DOHH2 (cell line): Measurements from ENCODE around the gene GALNT13.

Source experiments
- EZH2phosphoT487 ChIP-seq: fragments of 200-600 bp; sonication (generic); IDR thresholded peaks from 2 replicates; pipeline ENCODE4 v1.6.1; 2017; ENCODE audit warnings: borderline replicate concordance, mild to moderate bottlenecking, antibody characterized with exemption, low read length, moderate library complexity, mixed read lengths
- TF ChIP-seq, protein P1 (sequence below): fragments of 200-600 bp; sonication (generic); IDR thresholded peaks from one replicate; pipeline ENCODE4 v1.5.1; 2014; ENCODE audit warnings: antibody characterized with exemption, mild to moderate bottlenecking, low read depth, low read length; ENCODE audit not compliant: poor library complexity, severe bottlenecking

GRCh38 chr2:154013514-154013913 lies 141.8 kb downstream of the GALNT13 start:
- TF ChIP-seq, protein P1, sequence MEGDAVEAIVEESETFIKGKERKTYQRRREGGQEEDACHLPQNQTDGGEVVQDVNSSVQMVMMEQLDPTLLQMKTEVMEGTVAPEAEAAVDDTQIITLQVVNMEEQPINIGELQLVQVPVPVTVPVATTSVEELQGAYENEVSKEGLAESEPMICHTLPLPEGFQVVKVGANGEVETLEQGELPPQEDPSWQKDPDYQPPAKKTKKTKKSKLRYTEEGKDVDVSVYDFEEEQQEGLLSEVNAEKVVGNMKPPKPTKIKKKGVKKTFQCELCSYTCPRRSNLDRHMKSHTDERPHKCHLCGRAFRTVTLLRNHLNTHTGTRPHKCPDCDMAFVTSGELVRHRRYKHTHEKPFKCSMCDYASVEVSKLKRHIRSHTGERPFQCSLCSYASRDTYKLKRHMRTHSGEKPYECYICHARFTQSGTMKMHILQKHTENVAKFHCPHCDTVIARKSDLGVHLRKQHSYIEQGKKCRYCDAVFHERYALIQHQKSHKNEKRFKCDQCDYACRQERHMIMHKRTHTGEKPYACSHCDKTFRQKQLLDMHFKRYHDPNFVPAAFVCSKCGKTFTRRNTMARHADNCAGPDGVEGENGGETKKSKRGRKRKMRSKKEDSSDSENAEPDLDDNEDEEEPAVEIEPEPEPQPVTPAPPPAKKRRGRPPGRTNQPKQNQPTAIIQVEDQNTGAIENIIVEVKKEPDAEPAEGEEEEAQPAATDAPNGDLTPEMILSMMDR, result no peak
- TF ChIP-seq EZH2phosphoT487, result no peak
